Germinal center (tissue), 1 donor: Measurements from ENCODE around the gene SOX8.
"Not testable (repeated sequence)": the region's sequence is repeated elsewhere in the genome, so short reads cannot be mapped to it uniquely, and the experiment has no call there.

Experiments
- DNase-seq: peaks from one replicate; pipeline ENCODE4 v3.0.0; 2012; ENCODE audit warnings: mixed read lengths, low spot score

The SOX8 gene

GRCh38 chr16:1009358-1010150, 28.0 kb downstream of the SOX8 start:
- no peak for DNase-seq

- DNase-seq, result no peak
These were observed 28.7 kb downstream of the SOX8 start for GRCh38 chr16:1010251-1010650.

GRCh38 chr16:1010815-1011214, 29.2 kb downstream of the SOX8 start:
- DNase-seq, result no peak

GRCh38 chr16:1011316-1012082, 29.9 kb downstream of the SOX8 start:
- DNase-seq, result no peak

GRCh38 chr16:1012135-1012534, 30.6 kb downstream of the SOX8 start:
- DNase-seq, result no peak

DNA sequence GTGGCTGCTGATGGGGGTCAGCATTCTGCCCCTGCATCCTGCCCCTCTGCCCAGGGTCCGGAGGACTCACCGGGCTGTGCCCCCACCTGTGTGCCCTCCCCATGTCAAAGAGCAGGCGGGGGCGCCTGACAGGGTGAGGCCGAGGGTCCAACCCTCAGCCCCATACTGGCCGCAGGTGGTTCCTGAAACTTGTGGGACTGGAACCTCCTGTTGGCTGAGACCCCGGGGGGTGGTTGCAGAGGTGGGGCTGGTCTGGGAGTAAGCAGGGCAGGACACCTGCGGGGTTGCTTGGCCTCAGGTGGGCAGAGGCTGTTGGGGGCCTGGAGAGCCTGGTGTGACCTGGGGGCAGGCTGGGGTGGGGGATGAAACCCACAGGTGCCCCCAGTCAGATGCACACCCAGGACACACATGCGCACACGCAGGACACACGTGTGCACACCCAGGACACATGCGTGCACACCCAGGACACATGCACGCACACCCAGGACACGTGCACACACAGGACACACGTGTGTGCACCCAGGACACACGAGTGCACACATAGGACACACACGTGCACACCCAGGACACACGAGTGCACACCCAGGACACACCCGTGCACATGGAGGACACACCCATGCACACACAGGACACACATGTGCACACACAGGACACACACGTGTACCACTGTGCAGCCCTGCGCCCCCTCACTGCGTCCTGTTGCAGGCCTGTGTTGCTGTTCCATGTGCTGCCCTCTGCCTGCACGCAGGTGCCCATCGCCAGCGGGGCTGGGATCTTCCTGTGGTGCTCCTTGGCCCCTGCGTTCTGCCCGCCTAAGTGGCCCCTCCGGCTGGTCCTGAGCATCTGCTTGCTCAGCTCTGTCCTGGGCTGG, 31.4 kb downstream of the SOX8 start:
- no peak for DNase-seq

DNA sequence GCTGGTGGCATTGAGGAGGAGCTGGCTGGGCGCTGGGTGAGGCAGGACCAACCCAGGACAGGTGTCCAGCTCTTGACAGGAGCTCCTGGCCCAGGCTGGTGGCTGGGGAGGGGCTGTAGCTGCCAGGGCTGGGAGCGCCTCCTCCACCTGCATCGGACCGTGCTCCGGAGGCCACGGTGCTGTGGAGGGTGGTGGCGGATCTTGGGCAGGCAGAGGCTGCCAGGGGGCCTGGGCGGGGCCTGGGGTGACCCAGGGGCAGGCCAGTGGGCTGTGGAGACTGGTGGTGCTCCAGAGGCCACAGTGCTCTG, 32.0 kb downstream of the SOX8 start:
- DNase-seq, result no peak

DNA sequence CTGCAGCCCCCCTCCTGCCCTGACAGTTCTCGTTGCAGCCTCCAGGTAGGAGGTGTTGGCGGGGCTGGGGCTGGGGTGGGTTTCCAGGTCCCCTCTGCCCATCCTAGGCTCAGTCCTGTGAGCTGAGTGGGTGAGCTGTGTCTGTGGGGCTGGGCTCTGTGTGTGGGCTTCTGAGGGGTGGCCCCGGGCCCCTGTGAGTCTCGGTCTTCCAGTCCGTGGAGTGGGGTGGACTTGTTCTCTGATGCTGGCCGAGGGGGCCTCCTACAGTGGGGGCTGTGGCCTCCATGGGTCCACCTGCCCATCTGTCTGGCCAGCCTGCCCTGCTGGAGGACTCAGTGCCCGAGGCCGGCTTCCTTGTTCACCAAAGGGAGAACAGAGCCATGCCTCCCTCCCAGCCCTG, 32.7 kb downstream of the SOX8 start:
- DNase-seq, result no peak

GRCh38 chr16:1014771-1015495, 33.4 kb downstream of the SOX8 start:
- DNase-seq, result no peak

- DNase-seq, result no peak
These were observed 37.1 kb downstream of the SOX8 start for GRCh38 chr16:1018447-1019198.

- no peak for DNase-seq
These were observed 37.9 kb downstream of the SOX8 start for GRCh38 chr16:1019231-1020090.

DNA sequence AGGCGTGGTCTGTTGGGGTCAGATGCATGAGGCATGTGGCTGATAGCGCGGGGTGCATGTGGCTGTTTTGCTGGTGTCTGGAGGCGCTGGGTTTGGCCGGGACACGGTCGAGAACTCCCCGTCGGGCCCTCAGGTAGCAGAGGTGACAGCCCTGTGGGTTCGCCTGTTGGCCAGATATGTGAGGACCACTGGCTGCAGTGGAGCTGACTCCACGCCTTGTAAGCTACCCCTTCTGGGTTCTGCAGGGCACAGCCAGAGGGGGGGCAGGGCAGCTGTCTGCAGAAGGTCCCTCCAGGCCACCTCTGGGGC, 38.5 kb downstream of the SOX8 start:
- DNase-seq, result no peak

GRCh38 chr16:1020591-1020990, 39.0 kb downstream of the SOX8 start:
- no peak for DNase-seq

- no peak for DNase-seq
These were observed 40.1 kb downstream of the SOX8 start for GRCh38 chr16:1021553-1022160.

DNA sequence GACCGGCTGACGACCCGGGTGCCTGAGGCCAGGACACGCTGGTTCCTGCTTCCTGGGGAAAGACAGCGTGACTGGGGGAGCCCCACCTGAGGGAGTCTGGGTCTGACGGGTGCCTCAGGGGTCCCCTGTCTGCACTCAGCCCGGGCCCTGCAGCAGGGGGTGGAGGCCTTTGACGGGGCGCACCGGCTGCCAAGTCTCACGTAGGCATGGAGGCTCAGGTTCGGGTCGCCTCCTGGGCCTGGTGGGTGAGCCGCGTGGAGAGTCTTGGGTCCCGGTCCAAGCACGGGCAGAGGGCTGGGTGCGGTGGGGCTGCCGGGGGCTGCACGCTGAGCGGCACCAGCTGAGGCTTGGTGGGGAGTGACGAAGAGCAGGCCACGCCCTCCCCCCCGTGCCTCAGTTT, 40.9 kb downstream of the SOX8 start:
- no peak for DNase-seq

DNA sequence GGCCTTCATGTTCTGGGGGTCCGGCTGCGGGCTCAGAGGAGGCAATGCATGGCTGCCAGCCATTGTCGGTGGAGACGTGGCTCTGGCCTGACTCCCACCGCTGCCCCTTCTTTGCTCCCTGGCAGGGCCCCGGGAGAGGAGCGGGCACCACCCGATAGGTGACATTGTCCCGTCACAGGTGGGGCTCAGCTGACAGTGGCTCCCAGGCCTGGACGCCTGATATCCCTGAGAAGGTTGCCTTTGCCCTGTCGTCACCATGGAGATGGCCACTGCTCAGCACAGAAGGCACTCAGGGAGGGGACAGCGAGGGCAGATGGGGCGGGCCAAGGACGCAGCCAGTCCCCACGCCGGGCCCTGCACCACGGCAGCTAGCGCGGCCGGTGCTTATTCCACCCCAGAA, 42.6 kb downstream of the SOX8 start:
- DNase-seq, result no peak

DNA sequence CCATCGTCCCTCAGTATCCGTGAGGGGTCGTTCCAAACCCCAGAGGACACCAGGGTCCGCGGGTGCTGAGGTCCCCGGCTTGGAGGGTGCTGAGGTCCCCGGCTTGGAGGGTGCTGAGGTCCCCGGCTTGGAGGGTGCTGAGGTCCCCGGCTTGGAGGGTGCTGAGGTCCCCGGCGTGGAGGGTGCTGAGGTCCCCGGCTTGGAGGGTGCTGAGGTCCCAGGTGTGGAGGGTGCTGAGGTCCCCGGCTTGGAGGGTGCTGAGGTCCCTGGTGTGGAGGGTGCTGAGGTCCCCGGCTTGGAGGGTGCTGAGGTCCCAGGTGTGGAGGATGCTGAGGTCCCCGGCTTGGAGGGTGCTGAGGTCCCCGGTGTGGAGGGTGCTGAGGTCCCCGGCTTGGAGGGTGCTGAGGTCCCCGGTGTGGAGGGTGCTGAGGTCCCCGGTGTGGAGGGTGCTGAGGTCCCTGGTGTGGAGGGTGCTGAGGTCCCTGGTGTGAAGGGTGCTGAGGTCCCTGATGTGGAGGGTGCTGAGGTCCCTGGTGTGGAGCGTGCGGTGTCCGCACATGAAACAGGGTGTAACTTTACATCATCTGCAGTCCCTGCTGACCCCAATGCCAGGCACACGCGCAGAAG, 43.7 kb downstream of the SOX8 start:
- DNase-seq, result not testable (repeated sequence)

- DNase-seq, result no peak
These were observed 44.6 kb downstream of the SOX8 start for GRCh38 chr16:1026057-1026783.
